ENCODE results near the gene TRMT1.

The TRMT1 gene

DNA sequence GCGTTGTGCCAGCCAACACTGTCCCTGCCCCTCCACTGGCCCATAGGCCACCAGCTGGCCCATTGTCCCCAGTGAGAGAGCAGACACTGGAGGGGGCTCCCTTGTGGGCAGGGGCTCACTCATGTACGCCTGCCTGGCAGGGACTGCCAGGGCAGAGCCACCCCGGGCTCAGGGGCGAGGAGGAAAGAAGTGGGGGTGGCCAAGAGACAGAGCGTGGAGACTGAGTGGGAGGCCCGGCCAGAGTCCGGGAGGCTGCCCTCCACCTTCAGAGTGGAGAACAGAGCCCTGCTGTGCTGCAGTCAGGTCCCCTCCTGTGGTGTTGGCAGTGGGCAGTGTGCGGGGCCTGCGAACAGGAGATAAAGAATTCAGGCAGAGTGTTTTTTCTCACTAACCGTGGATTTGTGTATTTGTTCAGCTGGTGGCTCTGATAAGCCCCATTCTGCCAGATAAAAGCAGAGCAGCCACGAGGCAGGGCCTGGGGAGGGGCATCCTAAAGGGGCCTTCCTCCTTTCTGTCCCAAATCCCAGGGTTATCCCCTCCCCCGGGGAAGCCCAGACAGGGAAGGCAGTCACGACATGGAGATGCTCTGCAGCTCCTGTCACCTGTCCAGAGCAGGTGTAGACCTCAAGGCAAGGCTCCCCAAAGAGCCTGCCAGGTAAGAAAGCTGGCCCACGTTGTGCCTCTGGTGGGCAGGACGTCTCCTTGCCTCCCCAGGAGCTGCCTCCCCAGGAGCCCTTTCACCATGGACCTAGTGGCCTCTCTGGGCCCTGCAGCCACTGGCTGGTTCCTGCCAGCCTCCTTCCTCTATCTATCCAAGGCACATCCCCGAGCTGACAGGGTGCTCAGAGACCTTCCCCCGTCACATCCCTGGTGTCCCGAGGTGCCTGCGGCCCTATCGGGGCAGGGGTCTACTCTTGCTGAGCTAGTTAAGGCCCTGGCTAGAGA lies 46.9 kb downstream of the TRMT1 start:
- DNase-seq = no peak

GRCh38 chr19:13068085-13068846 lies 48.3 kb downstream of the TRMT1 start:
- no peak for DNase-seq

- DNase-seq = no peak
These were observed 49.4 kb downstream of the TRMT1 start for GRCh38 chr19:13066933-13067807.

DNA sequence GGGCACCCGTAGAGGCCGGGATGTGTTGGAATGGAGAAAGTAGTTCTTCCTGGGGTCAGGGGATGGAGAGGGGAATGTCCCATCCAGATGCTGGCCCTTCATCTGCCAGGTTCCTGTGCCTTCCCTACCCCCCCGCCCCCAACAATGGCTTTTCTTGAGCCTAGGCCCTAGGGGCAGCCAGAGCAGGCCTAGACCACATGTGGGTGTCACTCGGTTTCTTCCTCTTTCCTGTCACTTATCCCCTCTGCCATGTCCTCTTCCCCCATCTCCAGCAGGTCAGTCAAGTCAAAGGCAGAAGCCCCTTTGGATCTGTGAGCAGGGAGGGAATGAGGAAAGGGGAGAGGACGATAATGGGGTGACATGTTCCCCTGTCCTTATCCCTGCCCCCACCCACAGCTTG lies 50.3 kb downstream of the TRMT1 start:
- no peak for DNase-seq

DNA sequence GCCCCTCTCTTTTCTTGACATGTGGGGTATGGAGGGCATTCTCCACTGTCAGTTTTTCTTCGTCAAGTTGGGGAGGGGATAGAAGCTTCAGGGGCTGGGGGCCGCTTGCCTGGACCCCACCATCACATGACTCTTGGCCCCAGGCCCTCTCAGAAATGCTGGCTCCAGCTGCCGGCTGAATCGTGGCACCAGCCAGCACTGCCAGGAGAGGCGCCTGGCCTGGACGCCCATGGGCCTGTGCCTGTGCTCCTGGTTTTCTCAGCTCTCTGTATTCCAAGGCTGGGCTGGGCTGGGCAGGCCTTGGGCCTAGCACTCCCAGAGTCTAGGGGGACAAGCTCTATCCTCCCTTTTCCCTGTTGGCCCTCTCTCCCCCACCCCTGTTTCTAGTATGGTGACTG lies 52.4 kb downstream of the TRMT1 start:
- no peak for DNase-seq

- DNase-seq = no peak
These were observed 53.0 kb downstream of the TRMT1 start for GRCh38 chr19:13063461-13064091.

DNA sequence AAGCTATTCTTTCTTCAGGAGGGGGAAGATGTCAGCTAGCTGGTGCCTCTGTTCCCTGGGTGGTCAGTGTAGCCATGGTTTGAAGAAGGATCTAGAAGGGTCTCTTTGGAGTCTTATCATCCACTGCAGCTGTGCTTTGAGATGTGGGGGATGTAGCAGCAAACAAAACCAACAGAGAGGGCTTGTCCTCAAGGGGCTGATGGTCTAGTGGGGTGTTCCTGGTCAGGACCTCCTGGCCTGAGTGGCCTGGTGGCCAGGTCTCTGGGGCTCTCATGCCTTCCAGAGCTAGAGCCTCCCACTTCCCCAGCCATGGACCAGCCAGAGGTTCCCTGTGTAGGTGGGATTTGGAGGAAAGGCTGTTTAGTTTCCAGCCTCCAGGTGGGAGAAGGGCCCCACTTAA lies 54.2 kb downstream of the TRMT1 start:
- no peak for DNase-seq

DNA sequence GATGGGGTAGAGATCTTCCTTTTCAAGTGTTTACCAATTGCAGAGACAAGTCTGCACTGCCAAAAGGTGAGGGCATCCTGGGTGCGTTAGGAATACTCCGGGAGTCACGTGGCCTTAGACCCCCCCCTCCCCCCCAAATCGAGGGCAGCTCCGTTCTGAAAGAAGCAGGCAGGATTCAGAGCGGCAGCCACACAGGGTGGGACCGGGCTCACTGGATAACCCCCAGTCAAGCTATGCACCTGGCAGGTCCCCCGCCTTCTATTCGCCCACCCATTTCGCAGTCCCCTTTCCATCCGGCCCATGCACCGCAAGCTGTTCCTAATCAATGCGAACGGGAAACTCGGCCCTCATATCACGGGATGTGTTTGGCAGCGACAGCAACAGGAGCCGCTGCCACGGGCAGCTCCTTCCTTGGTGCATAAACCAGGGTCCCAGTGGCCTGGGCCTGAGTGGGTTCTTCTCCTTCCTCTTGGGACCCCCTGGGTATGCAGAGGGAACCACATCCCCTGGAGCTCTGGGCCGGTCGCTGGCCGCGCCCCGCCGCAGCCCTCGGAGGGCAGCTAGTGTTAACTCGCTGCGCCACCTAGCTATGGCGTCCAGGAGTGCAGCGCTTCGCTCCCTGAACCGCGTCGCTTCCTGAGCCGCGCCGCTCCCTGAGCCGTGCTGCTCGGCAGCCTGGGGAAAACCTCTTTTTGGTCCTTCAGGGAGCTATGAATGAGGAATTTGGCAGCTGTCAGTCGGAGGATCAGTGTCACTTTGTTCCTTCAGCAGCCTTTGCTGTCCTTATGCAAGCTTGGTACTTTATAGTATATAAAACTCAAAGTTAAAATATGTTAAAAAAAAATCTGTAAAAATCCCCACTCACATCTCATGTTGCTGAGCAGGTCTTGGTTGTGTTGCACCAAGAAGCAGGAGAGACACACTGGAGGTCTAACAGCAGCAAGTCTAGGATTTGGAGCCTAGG lies 55.3 kb downstream of the TRMT1 start:
- peak; percentile 79 for DNase-seq

DNA sequence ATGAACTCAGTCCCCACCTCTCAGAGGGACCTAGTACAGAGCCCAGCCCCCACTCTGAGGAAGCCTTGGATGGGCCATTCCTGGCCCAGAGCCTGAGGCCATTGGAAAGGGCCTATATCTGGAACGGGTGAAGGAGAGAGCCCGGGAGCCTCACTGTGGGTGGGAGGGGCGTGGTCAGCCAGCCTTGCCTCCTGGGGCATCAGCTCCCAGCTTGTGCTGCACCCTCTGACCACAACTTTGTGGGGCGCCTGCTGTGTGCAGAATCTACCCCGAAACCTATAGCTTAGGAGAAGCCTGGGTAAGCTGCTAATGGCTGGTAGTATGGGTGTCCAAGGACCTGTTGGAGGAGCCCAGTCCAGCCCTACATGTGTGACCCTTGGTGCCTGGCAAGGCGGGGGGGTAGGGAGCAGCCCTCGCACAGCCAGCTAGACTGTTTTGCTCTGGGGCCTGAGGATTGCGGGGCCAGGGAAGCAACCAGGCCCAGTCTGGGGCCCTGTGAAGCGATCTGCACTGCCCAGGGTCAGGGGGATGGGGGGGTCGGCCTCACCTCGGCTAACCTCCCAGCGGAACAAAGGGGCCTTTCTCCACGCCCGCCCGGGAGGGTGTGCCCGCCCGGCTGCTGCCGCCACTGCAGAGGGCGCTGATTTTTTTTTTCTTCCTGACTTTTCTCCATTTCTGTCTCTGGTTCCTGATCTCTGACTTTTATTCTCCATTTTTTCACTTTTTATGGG lies 56.1 kb downstream of the TRMT1 start:
- DNase-seq = no peak

DNA sequence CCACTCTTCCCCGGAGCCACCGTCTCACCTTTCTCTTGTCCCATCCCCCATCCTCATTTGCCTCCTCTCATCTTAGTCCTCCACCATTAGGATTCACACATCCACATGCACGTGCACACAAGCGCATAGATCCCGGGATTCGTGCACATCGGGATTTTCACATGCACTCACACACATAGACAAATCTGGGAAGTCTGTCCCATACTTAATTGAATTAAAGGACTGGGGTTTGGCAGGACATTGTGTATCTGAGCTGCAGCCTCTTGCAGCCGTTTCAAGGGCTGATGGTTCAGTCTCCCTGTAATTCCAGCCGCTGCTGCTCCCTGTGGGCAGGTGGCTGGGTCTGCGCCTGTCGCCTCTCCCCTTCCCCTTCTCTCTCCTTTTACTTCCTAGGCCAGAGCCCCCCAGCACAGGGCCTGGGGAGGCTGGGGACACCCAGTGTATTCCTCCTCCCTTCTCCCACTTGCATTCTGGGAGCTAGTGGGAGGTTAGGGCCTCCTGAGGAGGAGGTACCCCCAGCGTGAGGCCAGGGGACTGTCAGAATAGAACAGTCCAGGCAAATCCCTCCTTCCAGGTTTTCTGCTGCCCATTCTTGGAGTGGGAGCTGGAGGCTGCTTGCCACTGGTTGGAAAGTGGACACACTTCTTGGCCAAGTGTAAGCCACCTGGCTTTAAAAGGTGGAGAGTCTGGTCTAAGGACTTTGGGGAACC lies 57.4 kb downstream of the TRMT1 start:
- no peak for DNase-seq

- no peak for DNase-seq
These were observed 58.8 kb downstream of the TRMT1 start for GRCh38 chr19:13057744-13058143.

DNA sequence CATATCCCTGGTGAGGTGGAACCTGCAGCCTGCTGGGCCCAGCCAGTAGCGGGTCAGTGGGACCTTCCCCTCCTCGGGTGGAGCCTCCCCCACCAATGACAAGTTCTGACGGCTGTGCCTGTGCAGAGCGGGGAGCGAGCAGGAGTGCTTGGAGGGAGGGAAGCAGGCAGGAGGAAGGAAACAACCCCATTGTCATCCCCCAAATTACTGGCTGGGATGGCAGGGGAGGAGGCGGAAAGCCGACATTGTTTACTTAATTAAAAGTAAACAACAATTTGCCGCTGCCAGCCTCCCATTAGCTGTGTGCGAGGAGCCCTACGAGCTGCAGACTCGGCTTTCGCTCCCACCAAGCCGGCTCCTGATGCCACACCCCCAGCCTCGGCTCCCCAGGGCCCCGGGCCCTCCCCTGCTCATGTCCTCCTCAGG lies 59.4 kb downstream of the TRMT1 start:
- no peak for DNase-seq

DNA sequence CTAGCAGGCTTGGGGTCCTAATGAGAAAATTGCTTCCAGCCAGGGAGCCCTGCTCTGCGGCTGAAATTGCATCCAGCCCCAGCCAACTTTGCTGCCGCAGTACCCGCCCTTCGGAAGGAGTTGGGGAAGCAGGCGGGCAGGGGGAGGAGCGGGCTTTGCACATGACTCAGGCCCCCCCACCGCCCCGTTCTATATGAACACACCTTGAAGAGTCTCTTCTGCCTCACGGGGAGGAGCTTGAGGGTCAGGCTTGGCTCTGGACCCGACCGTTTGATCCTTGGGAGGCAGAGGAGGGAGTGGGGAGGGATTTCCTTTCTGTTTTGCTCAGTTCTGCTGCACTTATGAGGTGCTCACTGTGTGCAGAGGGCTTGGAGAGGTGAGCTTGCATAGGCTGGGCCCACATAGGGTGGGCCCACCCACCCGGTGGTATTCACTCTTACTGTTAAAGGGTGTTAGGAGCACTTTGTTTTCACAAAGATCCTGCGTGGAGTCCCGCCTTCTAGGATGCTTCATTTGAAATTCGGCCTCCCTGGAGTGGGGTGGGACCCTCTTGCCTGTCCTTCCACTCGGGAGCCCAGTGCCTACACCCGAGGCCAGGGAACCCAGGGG lies 60.4 kb downstream of the TRMT1 start:
- no peak for DNase-seq

DNA sequence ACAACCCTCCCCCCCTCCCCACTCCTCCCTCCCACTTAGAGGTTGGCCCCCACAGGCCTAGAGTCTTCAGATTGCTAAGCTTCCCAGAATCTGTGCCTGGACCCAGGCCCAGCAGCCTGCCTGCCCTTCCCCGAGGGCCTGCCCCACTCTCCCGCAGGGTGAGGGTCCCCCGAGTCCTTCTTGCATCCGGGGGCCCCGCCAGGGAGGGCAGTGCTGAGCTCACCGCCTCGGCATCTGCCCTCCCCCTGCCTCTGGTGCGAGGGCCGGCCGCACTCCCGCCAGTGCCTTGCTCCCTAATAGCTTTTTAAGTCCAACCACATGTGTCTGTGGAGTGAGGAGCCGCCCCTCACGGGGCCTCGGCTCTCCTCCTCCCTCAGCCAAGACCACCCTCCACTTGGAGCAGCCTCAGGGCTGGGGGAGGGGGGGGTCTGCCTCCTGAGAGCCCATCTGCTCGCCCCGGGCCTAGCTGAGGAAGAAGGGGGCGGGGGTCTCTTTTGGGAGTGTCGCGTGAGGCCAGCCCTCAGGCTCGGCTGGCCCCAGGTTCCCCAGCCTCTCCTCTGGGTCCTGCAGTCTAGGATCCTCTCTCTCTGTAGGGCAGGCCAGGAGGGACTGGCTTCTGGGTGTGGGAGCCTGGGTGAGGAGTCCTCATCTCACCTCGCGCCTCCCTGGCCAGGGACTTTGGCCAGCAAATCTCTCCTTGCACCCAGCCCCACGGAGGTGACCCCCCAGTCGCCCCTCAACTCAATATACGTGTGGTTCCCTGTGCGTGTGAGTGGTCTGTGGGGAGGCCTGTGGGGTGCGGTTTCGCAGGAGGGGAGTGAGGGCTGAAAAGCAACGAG lies 61.1 kb downstream of the TRMT1 start:
- no peak for DNase-seq

Data from stimulated activated CD4-positive, alpha-beta T cell treated with anti-CD3 and anti-CD28 coated beads, Interleukin-12 subunit alpha, Interleukin-12 subunit beta, amount 100 ng/mL, for 4 hours (primary cell).